ENCODE results near the gene LDHD. TPM values are rescaled to one million over a fixed set of nuclear protein-coding genes. Genes with fewer than 3 reads are reported as not detected.

The LDHD gene
- total and polyA plus RNA-seq, 2 of the 13 experiments (the other 11 are each of a cell fraction or from before 2014, with no cell fraction given), result 9.1 to 9.8 TPM

GRCh38 chr16:75110637-75111513 is 5.7 kb downstream of the LDHD start (continued):
- TF ChIP-seq ZBTB26 (CRISPR knock-in tag; IDR thresholded peaks at IDR 0.05; ENCODE audit: borderline replicate concordance) (0 out of 2 replicates have a peak, but pooled peaks have one; percentile 61), KLF16 (CRISPR knock-in tag; IDR thresholded peaks at IDR 0.05) (peak in 1 of 2 experiments; percentile 55; a peak in 2 of 4 replicates), NBN (conservative IDR thresholded peaks at IDR 0.05) (no peak), ZNF382 (CRISPR knock-in tag; IDR thresholded peaks at IDR 0.05; ENCODE audit: borderline replicate concordance) (no peak), GLMP (CRISPR knock-in tag; IDR thresholded peaks at IDR 0.05; ENCODE audit: borderline replicate concordance) (no peak), KMT2A (CRISPR knock-in tag; IDR thresholded peaks at IDR 0.05) (no peak; the same call in 1 of the 2 replicates), ZMYM4 (CRISPR knock-in tag; IDR thresholded peaks at IDR 0.05) (0 out of 2 replicates have a peak, but pooled peaks have one; percentile 28), ZNF839 (CRISPR knock-in tag; IDR thresholded peaks at IDR 0.05; ENCODE audit: borderline replicate concordance) (peak; percentile 26; the same call in 1 of the 2 replicates), ATF7 (IDR thresholded peaks at IDR 0.05) (no peak), ATF7 (CRISPR knock-in tag; IDR thresholded peaks at IDR 0.05) (peak; percentile 26; the same call in 1 of the 2 replicates), E2F2 (CRISPR knock-in tag; IDR thresholded peaks at IDR 0.05; ENCODE audit: borderline replicate concordance) (no peak), TBX3 (IDR thresholded peaks at IDR 0.05; ENCODE audit: borderline replicate concordance) (no peak), U2AF2 (IDR thresholded peaks at IDR 0.05; ENCODE audit: low read depth, low read length) (no peak), POGZ (CRISPR knock-in tag; IDR thresholded peaks at IDR 0.05) (no peak), SNRNP70 (IDR thresholded peaks at IDR 0.05; ENCODE audit: low read depth, low read length) (no peak), HMGXB3 (CRISPR knock-in tag; IDR thresholded peaks at IDR 0.05; ENCODE audit: borderline replicate concordance) (no peak), ZNF691 (CRISPR knock-in tag; IDR thresholded peaks at IDR 0.05; ENCODE audit: borderline replicate concordance, low read depth) (peak; percentile 49; the same call in 1 of the 2 replicates), NFKB2 (CRISPR knock-in tag; IDR thresholded peaks at IDR 0.05; ENCODE audit: borderline replicate concordance) (peak; percentile 77; the same call in 1 of the 2 replicates), KDM4B (CRISPR knock-in tag; IDR thresholded peaks at IDR 0.05) (peak; percentile 81), PPARG (CRISPR knock-in tag; conservative IDR thresholded peaks at IDR 0.05) (peak; percentile 53; the same call in 1 of the 2 replicates)
